Thoracic aorta (tissue), 2 donors: Measurements from ENCODE around the gene KLHL29. TPM values are rescaled to one million over a fixed set of nuclear protein-coding genes. Genes with fewer than 3 reads are reported as not detected.
A peak's percentile ranks its signal among the peaks of the same experiment; 100 is the strongest.

ENCODE experiments used
- ATAC-seq: fragments of 150-250 bp; one replicate; pipeline ENCODE4 v1.8.0; 2017; ENCODE audit warnings: low read depth; ENCODE audit not compliant: insufficient number of reproducible peaks, low FRiP score
- DNase-seq: peaks from one replicate; pipeline ENCODE4 v3.0.0-alpha.2; 2020; ENCODE audit warnings: low spot score
- H3K27ac ChIP-seq, 2 donors: fragments of 200-600 bp; sonication (generic); 1 replicate in 1 of 2; 2 replicates in 1 of 2; pipeline ENCODE4 v1.5.1; 2016; ENCODE audit warnings: mild to moderate bottlenecking in 2 of 2, moderate library complexity in 2 of 2
- H3K27me3 ChIP-seq: fragments of 200-600 bp; sonication (generic); replicated peaks from 2 replicates; pipeline ENCODE4 v1.6.0; 2016; ENCODE audit warnings: mild to moderate bottlenecking; ENCODE audit not compliant: insufficient read depth
- H3K36me3 ChIP-seq: fragments of 200-600 bp; sonication (generic); one replicate; pipeline ENCODE4 v1.5.1; 2016
- H3K4me1 ChIP-seq, 2 donors: fragments of 200-600 bp; sonication (generic); 1 replicate in 1 of 2; 2 replicates in 1 of 2; pipeline versions ENCODE4 v1.5.1 to v1.6.0; 2016; ENCODE audit warnings: low read depth in 2 of 2, mild to moderate bottlenecking in 1 of 2; ENCODE audit not compliant: control insufficient read depth in 1 of 2
- H3K4me3 ChIP-seq: fragments of 200-600 bp; sonication (generic); 2 replicates; pipeline ENCODE4 v1.5.1; 2016; ENCODE audit warnings: mild to moderate bottlenecking
- H3K9me3 ChIP-seq: fragments of 200-600 bp; sonication (generic); 2 replicates; pipeline ENCODE4 v1.5.1; 2016
- CTCF ChIP-seq: fragments of 200-600 bp; sonication (generic); IDR thresholded peaks from one replicate; pipeline ENCODE4 v1.5.1; 2019; ENCODE audit warnings: antibody characterized with exemption
- total RNA-seq, 2 donors: library from RNA; depleted of rRNA; stranded (reverse); fragments of >200 nt; gene quantifications; one replicate each; pipeline versions ENCODE4 v1.1.0 to v1.2.3, GENCODE V29; 2016

KLHL29 gene
- total RNA-seq, 2 donors from 2014 or later, result 18.5 to 24.4 TPM

- TF ChIP-seq CTCF, result no peak
- Histone ChIP-seq H3K27ac (no peak overlapping the region), H3K4me1 (peaks cover 4 to 16% of the 10 kb centered on the region in 2 donors), H3K27me3 (no peaks in the 10 kb centered on the region), H3K9me3 (no peaks in the 10 kb centered on the region), H3K36me3 (no peaks in the 10 kb centered on the region), H3K4me3 (no peak overlapping the region)
- ATAC-seq, result no peak
- no peak for DNase-seq
These were observed 79.2 kb downstream of the KLHL29 start for GRCh38 chr2:23464156-23464555.

GRCh38 chr2:23464905-23465537, 80.0 kb downstream of the KLHL29 start:
- TF ChIP-seq CTCF, result no peak
- H3K36me3 ChIP-seq, result no peaks in the 10 kb centered on the region
- no peaks in the 10 kb centered on the region for H3K27me3 ChIP-seq
- peaks cover 4 to 16% of the 10 kb centered on the region in 2 donors for H3K4me1 ChIP-seq
- H3K27ac ChIP-seq, result no peak overlapping the region
- DNase-seq (no peak), ATAC-seq (no peak)
- no peaks in the 10 kb centered on the region for H3K9me3 ChIP-seq
- H3K4me3 ChIP-seq, result no peak overlapping the region

GRCh38 chr2:23465936-23466335, 81.0 kb downstream of the KLHL29 start:
- H3K27me3 ChIP-seq, result no peaks in the 10 kb centered on the region
- no peaks in the 10 kb centered on the region for H3K36me3 ChIP-seq
- H3K9me3 ChIP-seq, result no peaks in the 10 kb centered on the region
- H3K4me1 ChIP-seq, result peaks cover 4 to 16% of the 10 kb centered on the region in 2 donors
- no peak for DNase-seq
- TF ChIP-seq CTCF, result no peak
- ATAC-seq, result no peak
- no peak overlapping the region for H3K4me3 ChIP-seq
- H3K27ac ChIP-seq, result no peak overlapping the region

DNA sequence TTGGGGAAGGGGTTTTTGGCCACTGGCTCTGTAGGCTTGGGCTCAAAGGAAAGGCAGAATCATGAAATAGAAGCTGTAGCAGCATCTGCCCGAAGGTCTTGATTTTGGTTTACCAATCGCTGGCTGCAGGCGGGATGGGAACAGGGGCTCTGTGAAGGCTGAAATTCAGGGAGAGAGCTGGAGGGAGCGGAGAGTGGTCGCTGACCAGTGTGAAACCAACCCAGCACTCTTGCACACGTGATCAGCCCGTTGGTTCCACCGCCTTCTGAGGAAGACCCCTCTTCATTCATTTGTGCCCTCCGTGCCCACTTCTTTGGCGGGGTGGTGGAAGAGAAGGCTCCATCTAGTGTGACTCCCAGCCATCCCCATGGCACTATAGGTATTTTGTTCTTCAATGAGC, 82.6 kb downstream of the KLHL29 start:
- Histone ChIP-seq H3K27ac (peak overlapping the region in 1 of 2 donors; percentile 16), H3K4me1 (peaks cover 4 to 16% of the 10 kb centered on the region in 2 donors), H3K36me3 (no peaks in the 10 kb centered on the region), H3K27me3 (no peaks in the 10 kb centered on the region), H3K9me3 (no peaks in the 10 kb centered on the region), H3K4me3 (no peak overlapping the region)
- DNase-seq, result no peak
- no peak for TF ChIP-seq CTCF
- ATAC-seq, result no peak

- Histone ChIP-seq H3K4me1 (peaks cover 4 to 16% of the 10 kb centered on the region in 2 donors), H3K4me3 (no peak overlapping the region), H3K36me3 (no peaks in the 10 kb centered on the region), H3K9me3 (no peaks in the 10 kb centered on the region), H3K27me3 (no peaks in the 10 kb centered on the region), H3K27ac (no peak overlapping the region)
- DNase-seq (no peak), ATAC-seq (no peak)
- TF ChIP-seq CTCF, result no peak
These were observed 83.6 kb downstream of the KLHL29 start for GRCh38 chr2:23468474-23469141.
